ENCODE data around the gene EPS8.

EPS8 gene

GRCh38 chr12:15789220-15790171 lies at the start of gene EPS8:
TSS of gene EPS8 (minus strand) at chr12:15789388. CDS start at chr12:15682951, 106,437 bp downstream.
- peak within 1 kb of the TSS; percentile 94 for H3K4me3 ChIP-seq (ENCODE audit: low read length)
- DNase-seq (ENCODE audit: low read depth), result peak; percentile 68
- TF ChIP-seq CTCF (conservative IDR thresholded peaks at IDR 0.05; ENCODE audit: low read depth, low read length), result no peak

- no peak for TF ChIP-seq CTCF (conservative IDR thresholded peaks at IDR 0.05; ENCODE audit: low read depth, low read length)
- no peak overlapping the region for H3K4me3 ChIP-seq (ENCODE audit: low read length)
- no peak for DNase-seq (ENCODE audit: low read depth)
Measured at GRCh38 chr12:15837141-15837790, 48.1 kb upstream of the EPS8 start.

- H3K4me3 ChIP-seq (ENCODE audit: low read length), result no peak overlapping the region
- DNase-seq (ENCODE audit: low read depth), result no peak
- TF ChIP-seq CTCF (conservative IDR thresholded peaks at IDR 0.05; ENCODE audit: low read depth, low read length), result no peak
Measured at GRCh38 chr12:15834575-15834974, 45.4 kb upstream of the EPS8 start.

- no peak for DNase-seq (ENCODE audit: low read depth)
- no peak overlapping the region for H3K4me3 ChIP-seq (ENCODE audit: low read length)
- TF ChIP-seq CTCF (conservative IDR thresholded peaks at IDR 0.05; ENCODE audit: low read depth, low read length), result no peak
Measured at GRCh38 chr12:15831315-15831978, 42.3 kb upstream of the EPS8 start.

GRCh38 chr12:15830538-15830937 lies 41.4 kb upstream of the EPS8 start:
- no peak overlapping the region for H3K4me3 ChIP-seq (ENCODE audit: low read length)
- no peak for TF ChIP-seq CTCF (conservative IDR thresholded peaks at IDR 0.05; ENCODE audit: low read depth, low read length)
- peak; percentile 87 for DNase-seq (ENCODE audit: low read depth)

- DNase-seq (ENCODE audit: low read depth), result no peak
- H3K4me3 ChIP-seq (ENCODE audit: low read length), result no peak overlapping the region
- no peak for TF ChIP-seq CTCF (conservative IDR thresholded peaks at IDR 0.05; ENCODE audit: low read depth, low read length)
Measured at GRCh38 chr12:15829949-15830348, 40.8 kb upstream of the EPS8 start.

Measured in retinal pigment epithelial cell (primary cell).